22Rv1 (cell line): ENCODE measurements around the gene AKAP6.

Source experiments
- CTCF ChIP-seq: fragments of 450-650 bp; IDR thresholded peaks from 2 replicates; pipeline ENCODE4 v1.5.1; 2017; ENCODE audit warnings: mild to moderate bottlenecking
- ZFX ChIP-seq: fragments of 450-650 bp; IDR thresholded peaks from 2 replicates; pipeline ENCODE4 v1.6.1; 2017; ENCODE audit warnings: antibody characterized with exemption, borderline replicate concordance

GRCh38 chr14:32744811-32745445 is 415.8 kb downstream of the AKAP6 start:
- TF ChIP-seq CTCF = no peak
- TF ChIP-seq ZFX = no peak
